ENCODE data around the gene CHFR.

- TF ChIP-seq CTCF (IDR thresholded peaks at IDR 0.05) (no peak), POLR2A (IDR thresholded peaks at IDR 0.05) (no peak)
These were observed 31.3 kb upstream of the CHFR start for GRCh38 chr12:132918680-132919079.

All from heart left ventricle (tissue), 13 donors.